NCI-H446 treated with DMSO at 0.1 percent for 48 hours (cell line): ENCODE results near the gene CARMIL1.
"Not testable (repeated sequence)": the region's sequence is repeated elsewhere in the genome, so short reads cannot be mapped to it uniquely, and the experiment has no call there.

Experiments
- DNase-seq: peaks from one replicate; lab custom pipeline; 2025; lab: John Stamatoyannopoulos, UW

Gene CARMIL1

DNA sequence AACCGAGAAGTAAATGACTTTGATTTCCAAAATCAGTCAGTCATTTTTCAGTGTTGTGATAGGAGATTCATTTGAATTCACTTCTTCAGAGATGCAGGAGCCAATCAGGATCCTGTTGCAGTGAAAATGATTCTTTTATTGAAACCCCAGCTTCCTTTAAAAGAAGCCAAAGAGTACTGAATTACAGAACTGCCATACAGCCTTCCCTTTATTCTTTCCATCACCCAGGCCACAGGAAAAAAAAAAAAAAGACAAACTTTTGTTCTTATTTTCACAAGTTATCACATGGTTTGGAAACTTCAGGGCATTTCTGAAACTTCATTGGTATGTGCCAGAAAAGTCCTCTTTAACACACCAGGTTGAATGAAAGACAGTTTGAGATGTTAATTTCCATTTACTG lies 1.8 kb upstream of the CARMIL1 start:
- DNase-seq, result no peak

DNA sequence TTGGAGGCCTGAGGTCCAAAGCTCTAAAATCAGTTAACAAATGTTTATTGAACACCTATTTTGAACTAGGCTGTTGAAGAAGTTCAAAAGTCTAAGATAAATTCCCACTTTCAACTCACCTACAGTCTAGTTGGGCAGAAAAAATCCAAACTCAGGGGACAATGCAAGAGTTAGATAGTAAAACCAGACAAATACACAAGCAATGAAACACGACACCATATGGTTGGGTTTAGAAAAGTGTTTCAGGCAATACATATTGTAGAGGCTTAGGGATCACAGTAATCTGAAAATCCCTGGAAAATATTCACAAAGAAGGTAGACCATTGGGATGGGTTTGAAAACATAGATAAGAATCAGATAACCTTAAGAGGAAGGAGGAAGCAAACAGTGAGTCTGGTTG lies 1.3 kb upstream of the CARMIL1 start:
- DNase-seq, result no peak

DNA sequence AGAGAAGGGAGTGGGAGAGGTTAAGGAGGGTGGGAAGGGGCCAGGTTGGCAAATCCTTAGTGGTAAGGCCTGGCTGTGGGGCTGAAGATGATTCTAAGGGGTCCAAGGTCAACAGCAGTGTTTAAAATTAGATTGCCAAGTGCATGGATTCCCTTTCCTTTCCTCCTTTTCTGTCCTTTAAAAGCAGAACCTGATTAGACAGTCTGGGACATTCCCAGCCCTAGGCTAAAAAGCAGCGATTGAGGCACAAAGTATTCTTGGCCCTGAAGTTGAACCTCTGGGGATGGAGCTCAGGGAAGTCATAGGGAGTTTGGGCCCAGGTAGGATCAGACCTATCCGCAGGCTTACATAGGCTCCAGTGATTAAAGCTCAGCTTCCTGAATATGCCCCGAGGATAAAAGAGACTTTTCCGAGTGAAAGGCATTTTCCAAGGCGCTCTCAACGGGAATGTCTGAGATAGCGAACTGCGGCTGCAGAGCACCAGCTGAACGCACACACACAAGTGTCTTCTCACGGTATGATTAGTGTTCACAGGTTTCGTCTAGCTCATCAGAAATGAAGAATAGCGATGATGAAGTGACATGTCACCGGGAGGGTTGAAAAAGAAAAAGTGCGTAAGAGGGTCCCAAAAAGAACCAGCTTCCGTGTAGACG lies 787 bp upstream of the CARMIL1 start:
- no peak for DNase-seq

DNA sequence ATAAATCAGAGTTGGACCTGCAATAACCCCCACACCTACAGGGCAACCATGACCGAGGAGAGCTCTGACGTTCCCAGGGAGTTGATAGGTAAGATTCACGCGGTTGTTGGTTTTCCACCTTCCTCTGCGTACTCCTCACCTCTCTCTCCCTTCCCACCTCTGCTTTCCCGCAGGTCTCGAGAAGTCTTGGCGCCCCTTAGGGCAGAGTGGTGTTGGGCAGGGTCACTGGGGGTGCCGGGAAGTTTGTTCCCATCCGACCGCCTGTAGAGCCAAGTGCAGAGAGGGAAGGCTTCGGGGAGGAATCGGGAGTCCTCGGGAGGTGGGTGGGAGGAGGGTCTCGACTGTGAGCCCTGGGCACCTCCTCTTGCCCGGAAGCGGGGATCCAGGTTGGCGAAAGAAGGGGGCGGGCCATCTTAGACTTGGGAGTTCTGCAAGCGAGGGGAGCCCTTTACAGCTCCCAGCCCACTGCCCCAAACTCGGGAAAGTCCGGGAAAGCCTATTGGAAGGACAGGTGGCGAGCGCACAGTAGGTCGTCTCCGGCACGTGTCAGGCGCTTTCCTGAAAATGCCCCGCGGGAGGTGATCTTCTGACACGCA lies 672 bp downstream of the CARMIL1 start:
- DNase-seq, result no peak

DNA sequence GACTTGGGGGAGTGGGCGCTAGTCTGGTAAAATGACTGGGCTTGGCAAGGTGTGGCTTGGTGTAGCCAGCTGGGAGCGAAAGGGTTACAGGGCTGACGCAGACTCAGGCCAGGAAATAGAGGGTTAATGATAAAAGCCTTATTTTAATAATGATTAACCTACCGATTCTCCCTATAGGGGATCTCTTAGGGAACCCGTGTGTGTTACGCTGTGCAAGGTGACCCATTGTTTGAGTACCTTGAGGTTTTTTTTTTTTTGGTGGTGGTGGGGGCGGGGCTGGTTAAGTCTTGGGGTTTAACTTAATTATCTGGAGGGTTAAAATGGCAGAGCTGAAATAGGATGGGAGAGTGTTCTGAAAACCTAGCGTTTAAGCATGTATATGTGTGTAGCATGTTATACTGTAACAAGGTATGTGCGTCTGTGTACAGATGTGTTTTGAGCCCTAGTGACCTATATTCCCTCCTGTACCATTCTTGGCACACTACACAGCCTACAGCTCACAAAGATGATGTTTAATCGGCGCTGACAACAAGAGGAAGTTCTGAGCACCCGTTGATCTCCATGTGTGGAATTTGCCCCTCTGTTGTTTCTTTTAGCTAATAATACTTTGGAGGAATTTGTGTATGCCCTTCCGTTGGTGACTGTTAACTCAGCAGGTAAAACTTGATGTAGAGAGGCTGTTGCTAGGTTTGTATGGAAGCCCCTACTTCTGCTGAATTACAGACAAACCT lies 1.3 kb downstream of the CARMIL1 start:
- no peak for DNase-seq

DNA sequence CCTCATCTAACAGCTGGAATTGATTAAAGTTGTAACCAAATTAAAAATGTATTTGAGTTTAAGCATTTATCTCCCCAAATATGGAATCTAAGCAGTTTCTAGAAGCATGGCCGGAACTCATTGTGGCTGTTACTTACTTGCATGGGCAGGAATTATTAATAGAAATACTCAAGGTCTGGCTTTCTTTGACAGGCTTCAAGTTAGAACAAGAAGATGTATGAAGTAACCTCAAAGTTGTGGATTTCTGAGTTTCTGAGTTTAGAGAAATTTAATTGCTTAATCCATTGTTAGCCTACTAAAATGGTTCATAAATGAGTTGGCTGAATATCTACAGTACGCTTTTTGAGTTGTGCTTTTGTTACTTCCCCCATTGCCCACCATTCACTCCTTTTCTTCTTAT lies 7.7 kb downstream of the CARMIL1 start:
- no peak for DNase-seq

DNA sequence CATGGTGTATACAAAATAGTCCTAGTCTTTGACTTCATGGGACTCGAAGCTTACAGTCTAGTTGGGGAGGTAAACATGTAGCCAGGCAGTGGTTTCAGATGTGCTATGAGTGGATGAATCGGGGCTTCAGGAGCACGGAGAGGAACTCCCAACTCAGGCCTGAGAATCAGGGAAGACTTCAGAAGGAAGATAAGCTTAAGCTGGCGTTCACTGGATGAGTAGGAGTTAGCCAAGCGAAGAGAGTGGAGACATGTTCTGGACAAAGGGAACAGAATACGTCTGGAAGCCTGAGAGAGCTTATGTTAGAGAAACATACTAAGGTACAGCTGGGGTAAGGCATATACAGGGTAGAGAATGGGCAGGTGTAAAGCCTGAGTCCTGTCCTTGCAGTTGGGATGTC lies 8.8 kb downstream of the CARMIL1 start:
- DNase-seq, result no peak

DNA sequence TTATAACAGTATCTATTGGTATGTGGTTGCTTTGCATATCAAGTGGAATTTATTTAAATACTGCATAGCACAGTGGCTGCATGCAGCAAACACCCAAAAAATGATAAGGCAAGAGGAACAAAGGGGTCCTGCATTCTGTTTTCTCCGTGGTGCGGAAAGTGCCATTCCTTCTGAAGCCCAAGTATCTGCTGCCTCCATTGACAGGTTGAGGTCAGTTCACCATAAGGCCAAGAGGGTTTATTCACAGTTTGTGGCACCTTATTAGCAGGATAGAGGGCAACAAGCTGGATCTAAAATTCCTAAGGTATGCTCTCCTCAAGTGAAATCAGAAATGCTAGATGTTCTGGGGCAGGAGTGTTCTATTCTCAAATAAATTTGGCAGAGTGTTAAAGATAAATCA lies 9.3 kb downstream of the CARMIL1 start:
- DNase-seq, result no peak

DNA sequence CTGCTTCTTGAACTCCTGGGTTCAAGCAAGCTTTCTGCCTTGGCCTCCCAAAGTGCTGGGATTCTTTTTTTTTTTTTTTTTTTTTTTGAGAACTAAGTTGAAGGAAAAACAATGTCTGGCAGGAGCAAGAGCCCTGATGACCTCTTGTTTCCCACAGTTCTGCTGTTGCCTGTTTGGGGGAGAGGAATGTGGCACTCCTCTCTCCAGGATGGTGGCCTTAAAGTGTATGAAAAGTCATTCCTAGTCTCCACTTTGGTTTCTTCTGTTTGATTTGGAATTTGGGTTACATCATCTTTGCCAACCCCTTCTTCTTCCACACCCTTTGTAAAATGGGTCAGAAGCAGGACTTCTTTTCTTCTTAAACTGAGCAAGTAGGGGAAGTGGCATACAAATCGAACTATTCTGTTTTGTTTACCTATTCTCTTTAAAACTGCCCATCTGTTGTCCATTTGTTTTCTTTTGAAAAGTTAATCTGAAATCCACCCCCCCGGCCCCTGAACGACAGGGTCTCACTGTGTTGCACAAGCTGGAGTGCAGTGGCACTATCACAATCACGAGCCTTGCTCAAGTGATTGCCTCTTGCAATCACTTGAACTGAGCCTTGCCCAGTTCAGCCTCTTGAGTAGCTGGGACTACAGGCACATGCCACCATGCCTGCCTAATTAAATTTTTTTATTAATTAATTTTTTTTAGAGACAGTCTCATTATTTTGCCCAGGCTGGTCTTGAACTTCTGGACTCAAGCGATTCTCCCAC lies 11.3 kb downstream of the CARMIL1 start:
- DNase-seq, result no peak

DNA sequence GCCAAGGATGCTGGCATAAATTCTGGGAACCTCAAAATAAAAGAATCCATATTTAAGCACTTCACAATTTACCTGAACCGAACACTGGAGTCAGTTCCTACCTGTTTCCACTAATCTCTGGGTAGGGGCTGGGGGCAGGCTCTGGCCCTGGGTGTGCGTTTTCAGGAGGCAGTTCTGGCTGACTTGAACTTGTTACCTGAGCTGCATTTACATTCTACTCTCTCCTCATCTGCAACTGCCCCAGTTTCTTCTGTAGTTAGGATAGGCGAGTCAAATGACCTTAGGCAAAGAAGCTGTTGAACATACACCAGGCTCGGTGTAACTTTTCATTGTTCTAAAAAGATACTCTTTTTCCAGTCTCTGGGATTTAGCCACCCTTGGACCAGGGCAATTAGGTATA lies 13.2 kb downstream of the CARMIL1 start:
- no peak for DNase-seq

DNA sequence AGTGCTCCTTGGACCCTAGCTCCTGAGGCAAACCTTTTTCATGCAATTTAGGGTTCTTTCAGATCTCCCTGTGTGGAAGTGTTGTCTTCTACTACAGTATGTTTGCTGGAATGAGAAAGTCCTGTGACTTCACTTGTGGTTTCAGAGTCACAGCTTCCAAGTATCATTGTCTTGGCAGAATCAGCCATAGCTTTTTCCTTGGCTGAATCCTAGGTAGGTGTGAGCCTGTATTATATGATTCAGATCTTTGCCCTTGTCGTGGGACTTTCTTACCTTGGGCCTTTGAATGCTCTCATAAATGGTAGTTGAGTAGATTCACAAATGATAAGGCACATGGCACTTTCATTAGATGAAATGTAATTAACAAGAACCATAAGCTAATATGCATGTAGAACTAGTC lies 16.5 kb downstream of the CARMIL1 start:
- no peak for DNase-seq

DNA sequence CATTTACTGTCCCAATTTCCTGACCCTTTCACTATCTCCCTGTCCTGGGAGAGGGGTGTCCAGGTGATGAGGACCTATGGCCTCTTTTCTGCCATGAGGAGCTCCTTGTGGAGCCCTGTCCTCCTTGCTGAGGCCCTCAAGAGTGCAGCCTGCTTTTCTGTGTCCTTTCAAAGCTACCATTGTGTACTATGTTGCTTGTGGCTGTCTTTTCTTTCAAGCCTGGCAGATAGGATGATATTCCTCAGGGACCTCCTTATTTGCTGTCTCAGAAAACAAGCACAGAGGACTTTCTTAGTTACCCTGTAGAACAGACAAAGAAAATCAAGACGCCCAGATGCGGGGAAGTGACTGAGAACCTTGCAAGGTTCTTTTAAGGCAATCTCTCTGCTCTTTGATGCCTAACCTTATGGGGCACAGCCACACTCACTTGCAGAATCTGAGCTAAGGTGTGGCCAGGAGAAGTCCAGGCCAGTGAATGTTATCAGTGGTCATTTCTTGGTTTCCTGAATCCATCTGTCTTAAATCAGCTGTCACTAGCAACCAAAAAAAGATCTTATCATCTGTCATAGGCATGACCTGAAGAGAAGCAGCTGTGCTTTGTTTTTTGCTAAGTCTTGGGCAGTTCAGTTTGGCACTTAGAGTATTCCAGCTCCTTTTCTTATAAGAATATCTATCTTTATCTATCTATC lies 17.2 kb downstream of the CARMIL1 start:
- no peak for DNase-seq

DNA sequence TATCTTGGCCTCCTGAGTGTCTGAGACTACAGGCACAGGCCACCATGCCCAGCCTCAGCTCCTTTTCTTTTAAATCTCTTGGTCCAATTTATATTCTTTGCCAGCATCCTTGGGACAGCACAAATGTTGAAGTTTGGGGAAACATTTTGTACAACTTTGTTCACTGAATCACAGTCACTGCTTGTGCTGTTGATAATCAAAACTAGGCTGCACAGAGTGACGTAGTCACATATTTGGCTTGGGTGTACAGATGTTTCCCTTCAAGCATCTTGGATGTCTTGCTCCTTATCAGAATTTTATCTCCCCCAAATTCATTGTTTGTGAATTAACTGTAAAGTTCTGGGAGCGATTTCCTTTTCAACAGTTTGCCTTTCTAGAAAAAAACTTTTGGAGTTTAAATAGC lies 17.9 kb downstream of the CARMIL1 start:
- DNase-seq, result no peak

DNA sequence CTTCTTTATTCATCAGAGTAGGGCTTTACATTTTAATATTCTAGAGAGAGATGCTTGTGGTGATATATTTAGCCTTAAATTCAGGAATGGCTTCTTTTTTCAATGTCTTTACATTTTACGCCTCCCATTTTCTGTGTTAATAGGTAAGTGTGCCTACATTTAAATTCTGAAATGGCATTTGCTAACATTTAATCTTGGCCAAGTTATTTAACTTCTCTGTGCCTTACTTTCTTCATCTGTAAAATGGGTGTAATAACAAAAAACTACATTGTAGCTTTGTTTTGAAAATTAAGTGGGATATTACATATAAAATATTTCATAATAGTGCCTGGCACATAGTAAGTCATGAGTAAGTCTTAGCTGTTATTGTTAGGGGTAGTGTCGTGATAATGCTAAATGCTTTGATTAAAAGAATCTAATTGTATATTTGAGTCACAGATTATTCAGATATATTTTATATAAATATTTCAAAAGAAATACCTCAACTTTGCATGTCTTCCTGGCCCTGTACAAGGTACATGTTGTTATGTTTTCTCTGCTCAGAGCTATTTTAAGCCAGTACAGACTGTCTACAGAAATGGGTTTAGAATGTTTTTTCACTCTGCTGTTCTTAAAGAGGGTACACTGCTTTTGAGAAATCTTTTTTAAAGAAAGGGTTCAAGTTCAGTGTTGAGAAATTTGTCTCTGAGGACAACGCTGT lies 18.8 kb downstream of the CARMIL1 start:
- no peak for DNase-seq

DNA sequence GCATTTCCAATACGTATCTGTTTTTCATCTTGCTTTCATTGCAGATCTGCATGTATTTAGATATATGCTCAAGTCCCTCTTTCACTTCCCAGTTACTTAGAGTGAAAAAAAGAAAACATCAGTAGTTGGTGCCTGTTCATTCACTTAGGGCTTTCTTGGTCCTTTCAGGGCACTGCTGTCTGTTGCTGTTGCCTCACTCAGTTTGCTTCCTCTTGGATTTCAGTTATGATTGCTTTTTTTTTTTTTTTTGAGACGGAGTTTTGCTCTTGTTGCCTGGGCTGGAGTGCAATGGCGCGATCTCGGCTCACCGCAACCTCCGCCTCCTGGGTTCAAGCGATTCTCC lies 19.3 kb downstream of the CARMIL1 start:
- not testable (repeated sequence) for DNase-seq

DNA sequence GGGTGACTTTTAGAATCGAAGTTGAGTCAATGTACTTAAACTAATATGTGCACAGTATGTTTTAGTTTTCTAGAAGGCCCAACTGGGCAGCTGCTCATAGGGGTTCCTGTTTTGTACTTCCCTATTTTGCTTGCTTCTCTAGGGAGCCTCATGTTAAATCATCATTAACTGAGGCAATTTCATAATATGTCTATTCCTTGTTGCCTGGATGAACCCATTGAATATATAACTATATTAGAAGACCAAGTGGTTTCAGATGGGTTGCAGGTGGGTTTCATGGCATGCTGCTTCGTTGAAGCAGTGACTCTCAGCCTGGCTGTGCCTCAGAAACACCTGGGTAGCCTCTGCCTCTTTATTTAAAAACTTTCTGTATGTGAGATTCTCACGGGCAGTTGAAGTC lies 22.2 kb downstream of the CARMIL1 start:
- DNase-seq, result no peak

DNA sequence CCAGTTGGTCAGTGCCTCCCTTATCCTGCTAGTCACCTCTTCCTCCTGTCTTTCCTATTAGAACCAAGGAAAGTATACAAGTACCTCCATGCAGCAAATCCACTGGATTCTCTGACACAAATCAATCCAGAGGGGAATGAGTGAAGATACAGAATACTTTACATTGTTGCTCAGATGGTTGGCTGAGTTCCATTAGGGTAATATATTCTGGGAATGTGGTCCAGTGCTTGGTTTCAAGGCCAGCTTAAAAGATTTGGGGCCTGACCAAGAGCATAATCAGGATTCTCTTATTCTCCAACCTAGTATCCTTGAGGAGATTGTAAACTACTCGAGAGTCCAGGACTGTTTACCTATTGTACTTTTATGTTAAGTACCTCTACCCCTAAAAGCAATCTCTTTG lies 23.0 kb downstream of the CARMIL1 start:
- no peak for DNase-seq

DNA sequence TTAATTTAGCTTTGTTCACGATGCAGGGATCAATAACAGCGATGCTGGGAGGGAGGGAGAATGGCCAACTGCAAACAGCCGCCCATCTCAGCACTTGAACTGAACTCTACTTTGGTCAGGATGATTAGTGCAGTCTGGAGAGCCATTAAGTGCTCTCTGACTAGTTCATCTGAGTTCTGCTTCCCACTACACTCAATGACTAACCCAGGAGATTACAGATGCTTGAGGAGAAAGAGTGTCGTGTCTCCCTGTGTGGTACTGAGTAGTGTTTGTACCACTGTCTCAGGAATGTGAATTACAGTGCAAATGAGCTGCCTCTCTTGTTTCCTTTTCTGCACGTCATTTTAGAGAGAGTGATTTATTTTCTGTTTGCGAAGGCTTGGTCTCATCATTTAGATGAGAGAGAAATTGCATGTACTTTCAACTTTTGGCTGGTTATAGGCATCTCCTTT lies 23.5 kb downstream of the CARMIL1 start:
- DNase-seq, result no peak

DNA sequence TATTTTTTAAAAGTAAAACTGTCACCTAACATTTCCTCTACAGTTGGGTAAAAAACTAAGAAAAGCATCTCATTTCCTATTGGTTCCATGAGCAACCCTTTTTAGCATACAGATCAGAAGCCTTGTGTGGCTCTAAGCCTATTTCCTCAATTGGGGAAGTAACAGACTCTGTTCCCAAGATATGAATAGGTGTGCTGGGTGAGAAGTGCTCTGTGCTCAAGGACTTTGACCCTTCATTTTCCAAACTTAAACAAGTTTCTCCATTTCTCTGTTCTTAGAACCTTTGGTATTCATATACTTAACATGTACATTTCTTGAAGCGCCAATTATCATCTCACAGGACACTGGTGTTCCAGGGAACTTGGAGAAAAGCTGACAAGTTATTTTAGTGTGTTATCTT lies 24.1 kb downstream of the CARMIL1 start:
- no peak for DNase-seq

DNA sequence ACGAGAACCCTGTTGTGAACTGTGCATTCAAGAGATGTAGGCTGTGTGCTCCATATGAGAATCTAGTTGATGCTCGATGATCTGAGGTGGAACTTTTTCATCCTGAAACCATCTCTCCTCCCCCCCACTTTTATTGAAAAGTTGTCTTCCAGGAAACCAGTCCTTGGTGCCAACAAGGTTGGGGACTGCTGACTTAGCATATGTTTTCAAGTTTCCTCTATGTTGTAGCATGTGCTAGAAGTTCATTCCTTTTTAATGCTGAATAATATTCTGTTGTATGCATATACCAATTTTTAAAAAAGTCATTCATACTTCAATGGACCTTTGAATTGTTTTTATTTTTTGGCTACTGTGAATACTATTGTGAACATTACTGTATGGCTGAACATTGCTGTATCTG lies 27.2 kb downstream of the CARMIL1 start:
- no peak for DNase-seq

DNA sequence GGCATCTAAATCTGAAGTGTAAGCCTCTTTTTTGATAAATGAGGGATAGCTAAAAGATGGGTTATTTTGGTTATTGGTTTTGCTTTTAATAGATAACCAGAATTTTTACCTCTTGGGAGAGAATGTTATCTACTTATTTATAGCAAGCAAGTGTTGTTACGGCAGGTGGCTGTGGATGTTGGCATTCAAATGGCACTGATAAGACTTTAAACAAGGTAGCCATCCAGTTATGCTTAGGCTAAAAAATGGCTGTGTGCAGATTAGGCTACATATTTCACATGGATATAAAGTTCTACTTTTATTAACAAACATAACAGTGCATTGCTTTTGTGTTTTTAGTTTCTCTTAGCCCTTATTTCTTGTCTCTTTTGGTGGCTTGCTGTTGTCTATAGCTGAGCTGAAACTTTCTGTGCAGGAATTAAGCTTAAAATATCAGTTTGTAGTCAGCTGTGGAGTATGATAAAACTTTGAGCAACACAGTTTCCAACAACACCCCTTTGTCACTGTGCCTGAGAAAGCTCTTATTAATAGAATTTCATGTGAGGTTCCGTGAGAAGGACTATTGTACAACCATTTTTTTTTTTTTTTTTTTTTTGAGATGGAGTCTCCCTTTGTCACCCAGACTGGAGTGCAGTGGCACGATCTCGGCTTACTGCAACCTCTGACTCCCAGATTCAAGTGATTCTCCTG lies 28.8 kb downstream of the CARMIL1 start:
- DNase-seq, result no peak
